Left lung (tissue), 10 donors: ENCODE data around the gene TBCD. TPM values are rescaled to one million over a fixed set of nuclear protein-coding genes. Genes with fewer than 3 reads are reported as not detected.
A peak's percentile ranks its signal among the peaks of the same experiment; 100 is the strongest.

ENCODE experiments used
- ATAC-seq: fragments of 200-7000 bp; cut with Tn5 transposase; one replicate; pipeline ENCODE4 v1.9.1; 2020; ENCODE audit warnings: moderate library complexity
- DNase-seq, 4 donors: peaks; one replicate each; pipeline ENCODE4 v3.0.0-alpha.2; 2013 to 2020
- H3K27ac ChIP-seq, 2 donors: fragments of 200-600 bp; sonication (generic) in 1 of 2; one replicate each; pipeline versions ENCODE4 v1.5.0 to v1.8.0; 2020 to 2021
- H3K27me3 ChIP-seq, 2 donors: fragments of 200-600 bp; sonication (generic) in 1 of 2; one replicate each; pipeline versions ENCODE4 v1.5.0 to v1.8.0; 2020 to 2021
- H3K36me3 ChIP-seq, 2 donors: fragments of 200-600 bp; sonication (generic) in 1 of 2; one replicate each; pipeline versions ENCODE4 v1.5.0 to v1.8.0; 2020 to 2021
- H3K4me1 ChIP-seq, 2 donors: fragments of 200-600 bp; one replicate each; pipeline ENCODE4 v1.8.0; 2021
- H3K4me3 ChIP-seq, 2 donors: fragments of 200-600 bp; sonication (generic) in 1 of 2; one replicate each; pipeline versions ENCODE4 v1.5.0 to v1.8.0; 2020 to 2021; ENCODE audit warnings: mild to moderate bottlenecking in 1 of 2
- H3K9me3 ChIP-seq, 2 donors: fragments of 200-600 bp; sonication (generic) in 1 of 2; one replicate each; pipeline versions ENCODE4 v1.5.0 to v1.8.0; 2020 to 2021
- intact Hi-C, 2 donors: fragments of 100-400 bp; cut with DNase I; formaldehyde crosslinking; loops; one replicate each; pipeline versions ENCODE4 v1.11.2 to v1.14.2; 2022
- polyA plus RNA-seq, 6 donors: library from polyadenylated mRNA; unstranded; fragments of 120-200 nt; gene quantifications; one replicate each; pipeline ENCODE4 v1.2.1, GENCODE V29; 2013; ENCODE audit not compliant: insufficient read length in 6 of 6
- total RNA-seq, 2 donors: library from RNA; stranded (reverse); fragmentation: NEBNext Ultra II Directional; extraction: Animal tissue kit (Norgen Biotek cat#: 25700); gene quantifications; one replicate each; pipeline ENCODE4 v1.2.1, GENCODE V29; 2021
- TF ChIP-seq, protein P1 (sequence below), 2 donors: fragments of 200-600 bp; sonication (generic) in 1 of 2; IDR thresholded peaks; one replicate each; pipeline versions ENCODE4 v1.5.0 to v1.8.0; 2021; ENCODE audit warnings: antibody characterized with exemption in 2 of 2
- donor health status: DM: no; HTN: yes; CAD: no.
- donor health status: DM: no; HTN: no; CAD: no.

TBCD gene
- total and polyA plus RNA-seq, 8 donors, result 87.2 to 133 (median 104) TPM

DNA sequence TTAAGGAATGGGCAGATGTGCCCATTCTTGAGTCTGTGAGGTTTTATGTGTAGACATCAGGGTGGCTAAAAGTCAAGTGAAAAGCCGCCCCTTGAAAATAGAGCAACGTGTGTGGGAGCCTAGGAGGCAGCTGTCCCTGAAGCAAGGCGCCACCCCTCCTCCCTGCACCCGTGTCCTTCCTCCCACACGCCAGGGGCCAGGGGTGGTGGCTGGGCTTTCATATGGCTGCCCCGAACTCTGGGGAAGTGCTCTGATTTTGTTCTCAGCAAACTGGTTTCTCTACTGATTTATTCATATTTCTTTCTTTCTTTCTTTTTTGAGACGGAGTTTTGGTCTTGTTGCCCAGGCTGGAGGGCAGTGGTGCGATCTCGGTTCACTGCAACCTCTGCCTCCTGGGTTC lies 83.3 kb downstream of the TBCD start:
- H3K4me1 ChIP-seq, result peaks cover 11 to 25% of the 10 kb centered on the region in 2 donors
- H3K9me3 ChIP-seq, result no peaks in the 10 kb centered on the region
- intact Hi-C loops, result no loop called here
- H3K27ac ChIP-seq, result no peak overlapping the region
- H3K4me3 ChIP-seq, result no peak overlapping the region
- ATAC-seq, result no peak
- H3K27me3 ChIP-seq, result no peaks in the 10 kb centered on the region
- TF ChIP-seq, protein P1, sequence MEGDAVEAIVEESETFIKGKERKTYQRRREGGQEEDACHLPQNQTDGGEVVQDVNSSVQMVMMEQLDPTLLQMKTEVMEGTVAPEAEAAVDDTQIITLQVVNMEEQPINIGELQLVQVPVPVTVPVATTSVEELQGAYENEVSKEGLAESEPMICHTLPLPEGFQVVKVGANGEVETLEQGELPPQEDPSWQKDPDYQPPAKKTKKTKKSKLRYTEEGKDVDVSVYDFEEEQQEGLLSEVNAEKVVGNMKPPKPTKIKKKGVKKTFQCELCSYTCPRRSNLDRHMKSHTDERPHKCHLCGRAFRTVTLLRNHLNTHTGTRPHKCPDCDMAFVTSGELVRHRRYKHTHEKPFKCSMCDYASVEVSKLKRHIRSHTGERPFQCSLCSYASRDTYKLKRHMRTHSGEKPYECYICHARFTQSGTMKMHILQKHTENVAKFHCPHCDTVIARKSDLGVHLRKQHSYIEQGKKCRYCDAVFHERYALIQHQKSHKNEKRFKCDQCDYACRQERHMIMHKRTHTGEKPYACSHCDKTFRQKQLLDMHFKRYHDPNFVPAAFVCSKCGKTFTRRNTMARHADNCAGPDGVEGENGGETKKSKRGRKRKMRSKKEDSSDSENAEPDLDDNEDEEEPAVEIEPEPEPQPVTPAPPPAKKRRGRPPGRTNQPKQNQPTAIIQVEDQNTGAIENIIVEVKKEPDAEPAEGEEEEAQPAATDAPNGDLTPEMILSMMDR (IDR thresholded peaks at IDR 0.05), result no peak
- no peak for DNase-seq
- H3K36me3 ChIP-seq, result peaks cover 0 to 19% of the 10 kb centered on the region in 2 donors

DNA sequence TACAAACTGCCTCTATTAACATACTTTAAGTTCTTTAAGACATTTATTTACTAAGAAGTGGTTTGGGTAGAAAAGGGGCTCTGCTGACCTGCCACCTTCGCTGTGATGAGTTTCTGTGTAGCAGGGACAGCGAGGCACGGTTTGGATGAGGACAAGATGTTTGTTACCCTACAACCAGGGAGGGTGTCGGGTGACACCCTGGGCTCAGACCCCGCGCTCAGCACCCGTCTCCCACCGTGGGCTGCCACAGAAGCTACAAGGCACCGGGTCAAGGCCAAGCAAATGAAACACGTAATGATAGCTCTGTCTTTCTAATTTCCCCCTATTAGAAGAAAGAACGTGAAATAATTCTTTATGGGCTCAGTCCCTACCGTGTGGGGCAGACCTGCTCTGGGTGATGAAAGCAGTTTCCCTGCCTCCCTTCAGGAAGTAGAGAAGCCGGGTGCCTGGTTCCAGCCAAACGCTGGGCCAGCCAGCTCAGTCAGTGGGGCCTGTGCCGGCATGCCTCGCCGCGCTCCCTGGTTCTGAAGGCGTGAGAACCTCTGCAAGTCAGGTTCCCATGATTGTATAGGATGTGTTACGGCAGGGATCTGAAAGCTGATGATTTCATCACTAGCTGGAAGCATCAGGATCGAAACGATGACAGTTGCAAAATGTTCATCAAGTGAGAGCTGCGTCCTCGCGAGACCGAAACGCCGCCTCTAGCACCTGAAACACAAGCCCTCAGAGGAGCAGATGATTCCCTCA lies 84.1 kb downstream of the TBCD start:
- no peak overlapping the region for H3K27ac ChIP-seq
- intact Hi-C loops, result no loop called here
- H3K36me3 ChIP-seq, result peaks cover 0 to 19% of the 10 kb centered on the region in 2 donors
- ATAC-seq (no peak), DNase-seq (no peak)
- TF ChIP-seq, protein P1 (IDR thresholded peaks at IDR 0.05), result no peak
- H3K27me3 ChIP-seq, result no peaks in the 10 kb centered on the region
- peaks cover 7 to 25% of the 10 kb centered on the region in 2 donors for H3K4me1 ChIP-seq
- no peaks in the 10 kb centered on the region for H3K9me3 ChIP-seq
- H3K4me3 ChIP-seq, result no peak overlapping the region

DNA sequence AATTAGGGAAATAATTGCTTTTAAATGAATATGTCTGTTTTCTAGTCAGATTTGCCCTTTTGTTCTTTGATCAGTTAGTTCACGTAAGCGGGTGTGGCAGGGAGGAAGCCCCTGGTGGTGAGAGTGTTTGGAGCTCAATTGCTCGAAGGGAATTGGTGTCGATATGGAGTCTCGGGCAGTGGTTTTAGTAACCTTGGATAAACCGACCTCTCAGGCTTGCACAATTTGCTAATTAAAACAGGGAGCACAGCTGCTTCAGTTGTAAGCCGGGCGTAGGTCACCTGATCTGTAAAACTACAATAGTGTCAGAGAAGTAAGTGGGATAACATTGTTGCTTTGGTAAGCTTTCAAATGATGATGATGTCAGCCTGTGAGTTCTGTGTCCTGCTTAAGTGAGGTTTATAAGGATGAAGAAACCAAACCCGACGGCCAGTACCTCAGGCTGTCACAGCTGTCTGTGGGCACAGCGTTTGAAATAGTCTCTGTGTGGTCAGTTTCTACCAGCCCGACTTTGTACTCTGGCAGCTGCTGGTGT lies 85.0 kb downstream of the TBCD start:
- H3K27ac ChIP-seq, result peak overlapping the region in 1 of 2 donors; percentile 54
- intact Hi-C loops, result no loop called here
- ATAC-seq, result no peak

DNA sequence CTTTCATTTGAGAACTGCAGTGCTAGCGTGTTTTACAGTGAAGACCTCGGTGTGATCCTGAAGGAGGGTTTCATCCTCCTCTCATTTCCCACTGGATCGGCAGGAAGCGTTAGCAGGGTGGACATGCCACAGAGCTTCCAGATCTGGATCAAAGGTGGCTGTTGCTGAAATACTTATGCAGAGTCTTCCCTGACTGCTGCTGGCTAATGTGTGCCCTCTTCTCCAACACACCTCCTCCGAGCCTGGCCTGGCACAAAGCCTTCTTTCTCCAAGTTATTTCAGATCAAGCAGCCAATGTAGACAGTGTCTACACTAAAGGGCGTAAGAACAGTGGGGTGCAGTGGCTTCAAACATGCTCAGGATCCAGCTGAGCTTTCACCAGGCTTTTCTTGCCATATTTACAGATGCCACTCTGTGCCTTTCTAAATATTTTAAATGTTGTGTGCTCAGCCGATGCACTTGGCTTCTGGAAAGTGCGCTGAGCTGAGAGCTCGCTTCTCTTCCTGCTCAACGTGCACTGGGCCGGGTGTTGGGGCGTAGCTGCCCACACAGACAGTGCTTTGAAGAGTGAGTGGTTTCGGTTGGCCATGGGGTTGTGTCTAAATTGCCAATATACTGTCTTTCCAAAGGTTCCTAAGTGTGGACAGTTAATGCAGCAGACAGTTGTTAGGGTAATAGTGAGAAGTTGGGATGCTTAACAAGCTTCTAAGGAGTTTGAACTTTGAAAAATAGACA lies 85.9 kb downstream of the TBCD start:
- TF ChIP-seq, protein P1 (IDR thresholded peaks at IDR 0.05), result no peak
- Histone ChIP-seq H3K36me3 (peaks cover 0 to 8% of the 10 kb centered on the region in 2 donors), H3K9me3 (no peaks in the 10 kb centered on the region), H3K4me1 (peaks cover 7 to 25% of the 10 kb centered on the region in 2 donors), H3K27ac (peak overlapping the region; percentile 49 to 54), H3K4me3 (no peak overlapping the region), H3K27me3 (no peaks in the 10 kb centered on the region)
- ATAC-seq (peak; percentile 63), DNase-seq (no peak)
- intact Hi-C loops, result no loop called here

More for the DNA sequence above, 85.0 kb downstream of the TBCD start:
- no peaks in the 10 kb centered on the region for H3K9me3 ChIP-seq
- peaks cover 0 to 13% of the 10 kb centered on the region in 2 donors for H3K36me3 ChIP-seq
- no peak for DNase-seq
- TF ChIP-seq, protein P1 (IDR thresholded peaks at IDR 0.05), result no peak
- H3K4me1 ChIP-seq, result peaks cover 7 to 25% of the 10 kb centered on the region in 2 donors
- no peak overlapping the region for H3K4me3 ChIP-seq
- H3K27me3 ChIP-seq, result no peaks in the 10 kb centered on the region
